ENCODE measurements around the gene WDR41. TPM values are rescaled to one million over a fixed set of nuclear protein-coding genes. Genes with fewer than 3 reads are reported as not detected.

WDR41 gene
- total RNA-seq, 1 experiment from 2014 or later = 43.6 TPM

GRCh38 chr5:77431719-77432118 is 60.4 kb downstream of the WDR41 start:
- H3K4me2 ChIP-seq (ENCODE audit: insufficient read depth, insufficient read length, low read length) = no peak overlapping the region
- H3K4me1 ChIP-seq (ENCODE audit: insufficient read depth, low read length) = no peaks in the 10 kb centered on the region
- no peaks in the 10 kb centered on the region for H3K23me2 ChIP-seq (ENCODE audit: insufficient read length, low read depth, low read length, poor library complexity, severe bottlenecking)
- H2BK15ac ChIP-seq (ENCODE audit: low read depth, low read length) = no peak overlapping the region
- H4K8ac ChIP-seq (replicated peaks; ENCODE audit: insufficient read length, low read depth, low read length) = no peak overlapping the region
- H2BK20ac ChIP-seq (ENCODE audit: low read depth, low read length, poor library complexity, severe bottlenecking) = no peak overlapping the region
- H2AK5ac ChIP-seq (ENCODE audit: insufficient read length, low read length) = no peak overlapping the region
- H2BK120ac ChIP-seq (ENCODE audit: low read depth, low read length, poor library complexity, severe bottlenecking) = no peak overlapping the region
- no peak overlapping the region for H3K23ac ChIP-seq (ENCODE audit: insufficient read length, low read depth, low read length)
- no peak overlapping the region for H4K91ac ChIP-seq (ENCODE audit: insufficient read length, low read depth, low read length)
- H3T11ph ChIP-seq (ENCODE audit: low read length) = no peak overlapping the region
- Mint-ChIP-seq H3K27me3 (ENCODE audit: low read depth) (no peaks in the 10 kb centered on the region), H3K9me3 (no peaks in the 10 kb centered on the region), H3K36me3 (ENCODE audit: insufficient read depth in 1 of 3, low read depth in 3 of 3) (peaks cover 6 to 31% (median 29%) of the 10 kb centered on the region in 3 experiments; a peak in 6 of 7 replicates), H3K4me3 (no peak overlapping the region), H3K4me1 (no peaks in the 10 kb centered on the region), H3K27ac (no peak overlapping the region)
- no peak for TF ChIP-seq CTCF (conservative IDR thresholded peaks at IDR 0.05)
- H4K5ac ChIP-seq (ENCODE audit: insufficient read length, low read depth, low read length) = no peak overlapping the region
- H3K27ac ChIP-seq (ENCODE audit: insufficient read length, low read depth, low read length) = no peak overlapping the region
- H3K56ac ChIP-seq (ENCODE audit: insufficient read length, low read depth, low read length) = no peak overlapping the region
- no peak overlapping the region for H3K18ac ChIP-seq (ENCODE audit: insufficient read length, low read depth, low read length)
- no peaks in the 10 kb centered on the region for H4K20me1 ChIP-seq (ENCODE audit: control insufficient read depth, insufficient read depth, insufficient read length)
- H3K27me3 ChIP-seq (ENCODE audit: insufficient read depth, low read length) = no peaks in the 10 kb centered on the region
- no peaks in the 10 kb centered on the region for H3K9me3 ChIP-seq (ENCODE audit: control insufficient read depth, low read depth, low read length)
- no peak overlapping the region for H3K9ac ChIP-seq (ENCODE audit: extremely low read depth, insufficient read length, low read length)
- no peak overlapping the region for H2BK12ac ChIP-seq (ENCODE audit: insufficient read length, low read depth, low read length)
- H2AFZ ChIP-seq (ENCODE audit: low read length) = no peak overlapping the region
- H3K79me1 ChIP-seq (ENCODE audit: insufficient read depth, low read depth, low read length, poor library complexity, severe bottlenecking) = no peaks in the 10 kb centered on the region
- H2BK5ac ChIP-seq (ENCODE audit: insufficient read length, low read length) = no peak overlapping the region
- H3K4ac ChIP-seq (ENCODE audit: low read depth, low read length) = no peak overlapping the region
- H3K79me2 ChIP-seq (ENCODE audit: insufficient read depth, low read length) = no peaks in the 10 kb centered on the region
- no peak for DNase-seq
- no CpG with 5 or more reads among the region's 1 CpG for WGBS (ENCODE audit: extremely low coverage, insufficient read length, low lambda C conversion rate)
- no peak overlapping the region for H3K14ac ChIP-seq (ENCODE audit: insufficient read depth, low read length)
